MM.1S (cell line): ENCODE data around the gene CTBP1.
A peak's percentile ranks its signal among the peaks of the same experiment; 100 is the strongest.

Experiments
- CTCF ChIP-seq: fragments of 300-600 bp; sonication (generic); IDR thresholded peaks from 2 replicates; pipeline ENCODE4 v1.5.1; 2016; ENCODE audit warnings: antibody characterized with exemption, low read length, mixed read lengths
- EZH2phosphoT487 ChIP-seq: fragments of 300-600 bp; sonication (generic); IDR thresholded peaks from 2 replicates; pipeline ENCODE4 v1.6.1; 2018; ENCODE audit warnings: antibody characterized with exemption, low read length

GRCh38 chr4:1215141-1216075 lies 33.5 kb downstream of the CTBP1 start:
- TF ChIP-seq CTCF (peak; percentile 7; the same call in 1 of the 2 replicates), EZH2phosphoT487 (no peak)
